DMS53 (cell line): ENCODE data around the gene DNAJB13.
"Not testable (repeated sequence)": the region's sequence is repeated elsewhere in the genome, so short reads cannot be mapped to it uniquely, and the experiment has no call there.

Source experiments
- DNase-seq: peaks from one replicate; lab custom pipeline; 2025; lab: John Stamatoyannopoulos, UW

Gene DNAJB13

GRCh38 chr11:73950869-73951710 lies at the start of gene DNAJB13:
DNAJB13 (plus strand) TSS chr11:73951026; CDS start chr11:73951070, 44 bp downstream.
- peak; percentile 98 for DNase-seq

- DNase-seq: no peak
These were observed 48.5 kb upstream of the DNAJB13 start for GRCh38 chr11:73902303-73902702.

GRCh38 chr11:73907191-73907590 lies 43.6 kb upstream of the DNAJB13 start:
- DNase-seq: peak; percentile 38

DNA sequence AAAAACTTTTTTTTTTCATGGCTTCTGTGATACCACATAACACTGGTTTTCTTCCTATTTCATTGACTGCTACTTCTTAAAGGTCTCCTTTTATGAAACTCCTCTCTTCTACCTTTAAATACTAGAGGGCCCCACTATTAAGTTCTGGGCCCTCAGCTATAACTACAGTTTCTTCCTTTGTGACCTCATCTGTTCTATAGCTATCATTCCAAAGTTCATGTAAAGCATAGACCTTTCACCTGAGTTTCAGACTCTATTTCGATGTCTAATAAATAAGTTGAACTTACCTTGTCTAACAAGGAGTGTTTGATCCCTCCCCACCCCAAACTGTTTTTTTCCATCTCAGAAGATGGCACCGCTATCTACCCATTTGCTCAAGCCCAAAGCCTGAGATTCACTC lies 38.8 kb upstream of the DNAJB13 start:
- no peak for DNase-seq

DNA sequence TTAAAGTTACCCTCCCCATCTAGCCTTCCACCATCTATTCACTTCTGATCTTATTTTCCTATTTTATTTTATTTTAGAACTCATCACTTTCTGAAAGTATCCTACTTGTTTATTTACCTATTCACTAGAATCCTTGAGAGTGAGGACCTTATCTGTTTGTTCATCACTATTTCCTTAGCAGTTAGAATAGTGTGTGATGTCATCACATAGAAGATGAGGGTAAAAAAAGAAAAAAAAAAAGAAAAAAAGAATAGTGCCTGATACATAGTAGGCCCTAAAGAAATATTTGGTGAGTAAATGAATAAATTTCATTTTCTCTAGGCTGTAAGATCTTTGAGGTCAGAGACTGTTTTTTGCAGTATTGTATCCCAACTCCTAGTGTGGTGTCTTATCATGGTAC lies 37.4 kb upstream of the DNAJB13 start:
- no peak for DNase-seq

GRCh38 chr11:73914284-73914683 lies 36.5 kb upstream of the DNAJB13 start:
- no peak for DNase-seq

DNA sequence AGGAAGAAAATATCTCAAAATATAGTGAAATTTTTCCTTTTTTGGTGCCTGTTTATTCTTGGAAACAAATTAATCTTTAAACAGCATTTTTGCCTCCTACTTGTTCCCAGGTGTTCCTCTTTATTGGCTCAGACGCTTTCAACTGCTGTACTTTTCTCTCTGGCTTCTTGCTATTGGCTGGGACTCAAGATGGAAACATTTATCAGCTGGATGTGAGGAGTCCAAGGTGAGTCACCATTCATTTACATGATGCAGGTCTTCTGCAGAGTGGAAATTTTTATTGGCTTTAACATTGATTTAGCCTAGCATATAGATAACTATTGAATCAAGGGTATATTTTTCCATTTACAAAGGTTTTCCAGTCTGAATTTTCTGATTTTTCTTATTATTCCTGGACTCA lies 34.4 kb upstream of the DNAJB13 start:
- peak; percentile 27 for DNase-seq

GRCh38 chr11:73921180-73921579 lies 29.6 kb upstream of the DNAJB13 start:
- no peak for DNase-seq

- no peak for DNase-seq
These were observed 21.4 kb upstream of the DNAJB13 start for GRCh38 chr11:73929388-73929787.

DNA sequence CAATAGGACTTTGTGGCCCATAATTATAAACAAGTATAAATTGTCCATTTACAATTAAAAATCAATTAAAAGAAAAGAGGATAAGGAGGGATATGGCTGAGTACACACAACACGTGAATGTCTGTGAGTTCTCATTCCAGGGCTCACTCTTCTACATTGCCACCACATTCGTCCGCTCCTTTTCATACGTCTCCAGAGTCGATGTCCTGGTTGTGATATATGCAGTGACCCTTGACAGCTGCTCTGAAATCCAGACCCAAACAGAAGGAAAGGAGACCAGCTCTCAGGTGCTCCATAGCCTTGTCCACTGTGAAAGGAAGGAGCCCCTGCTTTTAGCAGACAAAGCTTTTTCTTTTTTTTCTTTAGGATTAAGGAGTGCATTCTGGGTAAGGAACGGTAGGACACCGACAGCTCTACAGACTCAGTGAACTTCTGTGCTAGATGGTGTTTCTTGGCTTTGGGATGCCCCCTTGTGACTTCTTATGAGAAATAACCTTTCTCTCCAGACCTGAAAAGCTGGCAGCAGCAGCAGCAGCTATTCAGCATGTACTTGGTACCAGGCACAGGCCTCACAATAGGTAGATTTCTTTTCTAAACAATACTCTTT lies 19.7 kb upstream of the DNAJB13 start:
- DNase-seq: peak; percentile 90

GRCh38 chr11:73931951-73932350 lies 18.9 kb upstream of the DNAJB13 start:
- DNase-seq: no peak

- DNase-seq: no peak
These were observed 18.0 kb upstream of the DNAJB13 start for GRCh38 chr11:73932781-73933180.

GRCh38 chr11:73936047-73936446 lies 14.8 kb upstream of the DNAJB13 start:
- not testable (repeated sequence) for DNase-seq

DNA sequence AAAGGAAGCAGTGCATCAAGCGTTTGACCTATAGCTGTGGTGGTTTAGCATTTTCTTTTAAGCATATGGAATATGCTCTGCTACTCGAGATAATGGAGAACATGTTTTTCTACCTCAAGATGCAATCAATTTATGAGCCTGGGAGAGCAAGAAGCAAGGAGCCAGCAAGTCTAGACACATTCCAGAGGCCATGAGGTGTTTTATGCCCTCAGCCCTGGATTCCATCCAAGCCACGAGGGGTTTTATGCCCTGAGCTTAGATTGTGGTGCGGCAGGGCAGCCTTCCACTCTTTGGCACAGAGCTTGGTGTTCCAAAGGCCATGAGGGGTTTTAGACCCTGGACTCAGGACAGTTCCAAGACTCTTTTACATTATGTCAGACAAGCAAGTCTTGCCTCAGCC lies 11.7 kb upstream of the DNAJB13 start:
- DNase-seq: no peak

- DNase-seq: no peak
These were observed 9.8 kb upstream of the DNAJB13 start for GRCh38 chr11:73940801-73941570.

DNA sequence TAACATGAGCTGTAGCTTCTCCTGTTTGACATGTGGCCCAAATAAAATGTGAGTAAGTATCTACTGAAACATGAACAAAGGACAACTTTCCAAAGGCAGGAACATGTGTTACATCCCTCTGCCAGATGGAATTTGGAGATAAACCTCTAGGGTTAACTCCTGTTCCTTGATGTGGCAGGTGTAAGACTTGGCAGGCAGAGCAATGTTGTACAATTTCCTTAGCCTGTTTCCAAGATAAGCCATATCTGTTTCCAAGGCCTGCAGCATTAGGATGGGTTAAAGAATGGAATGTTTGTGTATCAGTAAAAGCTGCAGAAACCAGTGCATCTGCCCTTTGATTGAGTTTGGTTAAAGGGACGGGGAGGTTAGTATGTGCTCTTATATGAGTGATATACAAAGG lies 8.8 kb upstream of the DNAJB13 start:
- DNase-seq: no peak

DNA sequence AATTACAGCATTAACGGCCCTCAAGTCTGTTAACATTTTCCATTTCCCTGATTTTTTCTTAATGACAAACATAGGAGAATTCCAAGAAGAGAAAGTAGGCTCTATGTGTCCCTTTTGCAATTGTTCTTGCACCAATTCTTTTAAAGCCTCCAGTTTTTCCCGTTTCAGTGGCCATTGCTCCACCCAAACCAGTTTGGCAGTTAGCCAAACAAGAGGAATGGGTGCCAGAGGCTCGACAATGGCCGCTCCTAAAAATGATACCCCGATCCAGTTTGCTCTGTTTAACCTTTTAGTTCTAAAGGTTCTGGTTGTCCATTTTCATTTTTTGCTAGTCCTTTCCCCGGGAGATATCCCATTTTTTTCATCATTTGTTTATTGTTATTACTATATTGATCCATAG lies 6.7 kb upstream of the DNAJB13 start:
- DNase-seq: no peak

DNA sequence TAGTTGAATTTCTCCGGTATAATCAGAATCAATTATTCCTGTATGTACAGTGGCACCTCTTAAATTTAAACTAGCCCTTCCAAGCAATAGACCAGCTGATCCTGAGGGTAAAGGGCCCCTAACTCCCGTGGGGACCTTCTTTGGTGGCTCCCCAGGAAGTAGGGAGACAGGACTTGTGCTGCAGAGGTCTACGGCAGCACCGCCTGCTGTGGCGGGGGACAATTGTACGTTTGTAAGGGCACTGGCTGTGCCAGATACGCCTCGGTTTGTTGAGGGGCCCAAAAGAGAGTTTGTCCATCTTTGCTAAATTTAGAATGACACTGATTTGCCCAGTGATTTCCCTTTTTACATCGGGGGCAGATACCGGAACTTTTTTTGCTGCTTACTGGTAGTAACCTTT lies 5.9 kb upstream of the DNAJB13 start:
- no peak for DNase-seq

DNA sequence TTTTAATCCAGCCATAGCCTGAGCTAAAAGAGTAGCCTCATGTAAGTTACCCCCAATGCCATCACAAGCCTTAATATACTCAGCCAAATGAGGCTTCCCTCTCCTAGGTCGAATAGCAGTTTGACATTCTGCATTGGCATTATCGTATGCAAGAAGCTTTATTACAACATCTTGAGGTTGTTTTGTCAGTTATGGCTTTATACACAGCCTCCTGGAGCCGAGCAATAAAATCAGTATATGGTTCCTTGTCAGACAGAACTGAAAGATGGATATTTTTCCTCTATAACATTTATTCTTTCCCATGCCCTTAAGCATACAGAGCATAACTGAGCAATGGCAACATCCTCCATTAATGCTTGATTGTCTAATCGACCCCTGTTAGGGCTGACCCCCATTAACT lies 5.4 kb upstream of the DNAJB13 start:
- no peak for DNase-seq

DNA sequence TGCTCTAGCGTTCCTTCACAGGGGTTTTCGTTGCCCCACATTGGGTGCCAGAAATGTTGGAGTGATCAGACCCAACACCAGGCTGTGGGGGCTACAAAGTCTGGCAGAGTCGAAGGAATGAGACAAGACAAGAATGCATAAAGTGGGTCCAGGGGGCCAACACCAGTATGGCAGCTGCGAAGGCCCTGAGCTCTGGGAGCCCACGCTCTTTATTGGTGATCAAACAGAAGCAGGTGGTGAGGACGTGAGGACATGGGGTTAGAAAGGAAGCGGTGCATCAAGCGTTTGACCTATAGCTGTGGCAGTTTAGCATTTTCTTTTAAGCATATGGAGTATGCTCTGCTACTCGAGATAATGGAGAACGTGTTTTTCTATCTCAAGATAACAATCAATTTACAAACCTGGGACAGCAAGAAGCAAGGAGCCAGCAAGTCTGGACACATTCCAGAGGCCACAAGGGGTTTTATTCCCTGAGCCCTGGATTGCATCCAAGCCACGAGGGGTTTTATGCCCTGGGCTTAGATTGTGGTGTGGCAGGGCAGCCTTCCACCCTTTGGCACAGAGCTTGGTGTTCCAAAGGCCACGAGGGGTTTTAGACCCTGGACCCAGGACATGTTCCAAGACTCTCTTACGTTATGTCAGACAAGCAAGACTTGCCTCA lies 3.9 kb upstream of the DNAJB13 start:
- DNase-seq: no peak

DNA sequence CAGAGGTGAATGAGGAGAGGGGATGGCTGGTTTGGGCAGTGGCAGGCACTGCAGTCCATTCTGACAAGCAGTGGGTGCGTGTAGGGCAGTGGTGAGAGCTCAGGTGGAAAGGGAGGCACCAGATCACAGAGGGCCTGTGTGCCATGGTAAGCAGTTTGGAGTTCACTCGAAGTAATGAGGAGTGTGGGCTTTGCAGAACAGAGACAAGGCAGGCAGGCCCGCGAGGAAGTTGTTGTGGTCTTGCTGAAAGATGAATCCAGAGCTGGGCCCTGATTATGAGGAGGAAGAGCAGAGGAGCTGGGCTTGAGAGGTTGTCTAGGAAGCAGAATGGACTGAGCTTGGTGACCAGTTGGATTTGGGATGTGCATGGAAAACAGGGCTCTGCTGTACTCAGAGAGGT lies 1.6 kb upstream of the DNAJB13 start:
- no peak for DNase-seq

DNA sequence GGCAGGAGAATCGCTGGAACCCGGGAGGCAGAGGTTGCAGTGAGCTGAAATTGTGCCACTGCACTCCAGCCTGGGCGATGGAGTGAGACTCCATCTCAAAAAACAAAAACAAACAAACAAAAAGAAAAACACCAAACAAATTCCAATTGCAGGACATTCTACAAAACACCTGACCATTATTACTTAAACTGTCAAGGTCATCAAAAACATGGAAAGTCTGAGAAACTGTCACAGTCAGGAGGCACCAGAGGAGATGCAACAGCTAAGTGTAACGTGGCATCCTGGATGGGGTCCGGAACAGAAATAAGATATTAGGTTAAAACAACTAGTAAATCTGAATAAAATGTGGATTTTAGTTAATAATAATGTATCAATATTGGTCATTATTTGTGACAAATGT lies 914 bp upstream of the DNAJB13 start:
- no peak for DNase-seq
